ENCODE measurements around the gene GPNMB.

DNA sequence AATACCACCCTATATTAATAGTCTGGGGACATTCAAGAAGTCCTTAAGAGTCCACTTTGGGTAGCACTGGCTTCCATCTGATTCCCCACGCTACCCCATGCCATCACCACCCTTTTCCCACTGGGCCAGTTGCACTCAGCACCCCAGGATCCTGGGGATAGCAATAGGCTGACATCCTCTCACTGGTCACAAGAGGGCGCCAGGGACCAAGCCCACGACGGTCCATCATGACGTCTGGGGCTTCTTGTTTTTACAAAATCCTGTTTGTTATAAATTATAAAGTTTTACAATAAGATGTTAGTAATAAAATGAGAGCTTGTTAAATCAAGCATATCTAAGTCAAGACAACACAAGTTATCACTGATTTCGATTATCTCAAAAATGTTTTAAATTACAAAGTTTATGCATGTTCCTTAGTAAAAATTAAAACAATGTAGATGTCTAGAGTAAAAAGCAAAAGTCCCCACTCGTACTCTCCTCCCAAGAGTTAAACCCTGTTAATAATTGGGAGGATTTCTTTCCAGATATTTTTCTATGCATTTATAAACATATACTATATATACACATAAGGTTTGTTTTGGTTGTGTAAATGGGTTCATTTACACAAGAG, 15.4 kb downstream of the GPNMB start:
- TF ChIP-seq POLR2A (IDR thresholded peaks at IDR 0.05), result no peak
- TF ChIP-seq, protein P1, sequence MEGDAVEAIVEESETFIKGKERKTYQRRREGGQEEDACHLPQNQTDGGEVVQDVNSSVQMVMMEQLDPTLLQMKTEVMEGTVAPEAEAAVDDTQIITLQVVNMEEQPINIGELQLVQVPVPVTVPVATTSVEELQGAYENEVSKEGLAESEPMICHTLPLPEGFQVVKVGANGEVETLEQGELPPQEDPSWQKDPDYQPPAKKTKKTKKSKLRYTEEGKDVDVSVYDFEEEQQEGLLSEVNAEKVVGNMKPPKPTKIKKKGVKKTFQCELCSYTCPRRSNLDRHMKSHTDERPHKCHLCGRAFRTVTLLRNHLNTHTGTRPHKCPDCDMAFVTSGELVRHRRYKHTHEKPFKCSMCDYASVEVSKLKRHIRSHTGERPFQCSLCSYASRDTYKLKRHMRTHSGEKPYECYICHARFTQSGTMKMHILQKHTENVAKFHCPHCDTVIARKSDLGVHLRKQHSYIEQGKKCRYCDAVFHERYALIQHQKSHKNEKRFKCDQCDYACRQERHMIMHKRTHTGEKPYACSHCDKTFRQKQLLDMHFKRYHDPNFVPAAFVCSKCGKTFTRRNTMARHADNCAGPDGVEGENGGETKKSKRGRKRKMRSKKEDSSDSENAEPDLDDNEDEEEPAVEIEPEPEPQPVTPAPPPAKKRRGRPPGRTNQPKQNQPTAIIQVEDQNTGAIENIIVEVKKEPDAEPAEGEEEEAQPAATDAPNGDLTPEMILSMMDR (IDR thresholded peaks at IDR 0.05), result peak; percentile 25 to 82 (median 54)
